NK-92 (cell line): Measurements from ENCODE around the gene MSL3.

Source experiments
- DNase-seq: peaks from one replicate; lab custom pipeline; 2025; ENCODE audit not compliant: unreplicated experiment; lab: John Stamatoyannopoulos, UW

The MSL3 gene, protein sequence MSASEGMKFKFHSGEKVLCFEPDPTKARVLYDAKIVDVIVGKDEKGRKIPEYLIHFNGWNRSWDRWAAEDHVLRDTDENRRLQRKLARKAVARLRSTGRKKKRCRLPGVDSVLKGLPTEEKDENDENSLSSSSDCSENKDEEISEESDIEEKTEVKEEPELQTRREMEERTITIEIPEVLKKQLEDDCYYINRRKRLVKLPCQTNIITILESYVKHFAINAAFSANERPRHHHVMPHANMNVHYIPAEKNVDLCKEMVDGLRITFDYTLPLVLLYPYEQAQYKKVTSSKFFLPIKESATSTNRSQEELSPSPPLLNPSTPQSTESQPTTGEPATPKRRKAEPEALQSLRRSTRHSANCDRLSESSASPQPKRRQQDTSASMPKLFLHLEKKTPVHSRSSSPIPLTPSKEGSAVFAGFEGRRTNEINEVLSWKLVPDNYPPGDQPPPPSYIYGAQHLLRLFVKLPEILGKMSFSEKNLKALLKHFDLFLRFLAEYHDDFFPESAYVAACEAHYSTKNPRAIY

DNA sequence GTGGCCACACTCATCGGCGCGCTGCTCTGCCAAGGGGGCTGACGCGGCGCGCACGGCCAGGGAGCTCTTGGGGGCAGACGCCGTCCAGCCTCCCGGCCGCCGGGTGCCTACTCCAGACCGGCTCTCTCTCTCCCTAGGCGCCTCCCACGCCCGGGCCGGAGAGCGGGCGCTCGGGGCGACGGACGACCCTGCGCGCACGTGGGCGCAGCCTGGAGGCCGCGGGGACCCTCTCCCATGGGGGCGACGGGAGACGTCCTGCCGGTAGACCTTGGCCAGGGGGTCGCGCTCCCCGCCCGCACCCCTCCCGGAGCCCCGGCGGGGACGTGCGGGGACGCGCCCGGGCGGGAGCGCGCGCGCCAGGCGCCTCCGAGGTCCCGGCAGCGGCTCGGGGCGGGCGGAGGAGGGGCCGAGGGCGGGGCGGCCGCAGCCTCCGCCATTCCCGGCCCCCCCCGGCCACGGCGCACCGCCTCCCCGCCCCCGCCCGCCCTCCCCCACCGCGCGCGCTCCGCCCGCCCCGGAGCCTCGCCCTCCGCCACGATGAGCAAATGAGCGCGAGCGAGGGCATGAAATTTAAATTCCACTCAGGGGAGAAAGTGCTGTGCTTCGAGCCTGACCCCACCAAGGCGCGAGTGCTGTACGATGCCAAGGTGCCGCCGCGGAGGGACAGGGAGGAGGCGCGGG, at the start of gene MSL3:
MSL3 (plus strand) TSS at position 519 of the 681 bp plus-strand sequence; CDS start at position 546, 27 bp downstream.
- DNase-seq = no peak

DNA sequence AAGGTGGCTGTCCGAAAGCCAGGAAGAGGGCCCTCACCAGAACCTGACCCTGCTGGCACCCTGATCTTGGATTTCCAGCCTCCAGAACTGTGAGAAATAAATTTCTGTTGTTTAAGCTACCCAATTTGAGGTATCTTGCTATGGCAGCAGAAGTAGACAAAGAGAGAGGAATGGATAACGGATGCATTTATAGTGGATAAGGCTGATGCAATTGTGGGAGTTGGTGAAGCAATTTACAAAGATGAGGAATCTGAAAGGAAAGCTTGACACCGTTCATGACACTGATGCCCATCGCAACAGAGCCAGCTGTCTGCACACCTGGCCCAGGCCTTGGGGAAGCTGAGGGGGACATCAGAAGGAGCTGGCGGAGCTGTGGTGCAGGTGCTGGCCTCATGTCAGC, 35.7 kb upstream of the MSL3 start:
- DNase-seq = no peak

- no peak for DNase-seq
Observed at GRCh38 chrX:11724122-11725017, 33.7 kb upstream of the MSL3 start.

DNA sequence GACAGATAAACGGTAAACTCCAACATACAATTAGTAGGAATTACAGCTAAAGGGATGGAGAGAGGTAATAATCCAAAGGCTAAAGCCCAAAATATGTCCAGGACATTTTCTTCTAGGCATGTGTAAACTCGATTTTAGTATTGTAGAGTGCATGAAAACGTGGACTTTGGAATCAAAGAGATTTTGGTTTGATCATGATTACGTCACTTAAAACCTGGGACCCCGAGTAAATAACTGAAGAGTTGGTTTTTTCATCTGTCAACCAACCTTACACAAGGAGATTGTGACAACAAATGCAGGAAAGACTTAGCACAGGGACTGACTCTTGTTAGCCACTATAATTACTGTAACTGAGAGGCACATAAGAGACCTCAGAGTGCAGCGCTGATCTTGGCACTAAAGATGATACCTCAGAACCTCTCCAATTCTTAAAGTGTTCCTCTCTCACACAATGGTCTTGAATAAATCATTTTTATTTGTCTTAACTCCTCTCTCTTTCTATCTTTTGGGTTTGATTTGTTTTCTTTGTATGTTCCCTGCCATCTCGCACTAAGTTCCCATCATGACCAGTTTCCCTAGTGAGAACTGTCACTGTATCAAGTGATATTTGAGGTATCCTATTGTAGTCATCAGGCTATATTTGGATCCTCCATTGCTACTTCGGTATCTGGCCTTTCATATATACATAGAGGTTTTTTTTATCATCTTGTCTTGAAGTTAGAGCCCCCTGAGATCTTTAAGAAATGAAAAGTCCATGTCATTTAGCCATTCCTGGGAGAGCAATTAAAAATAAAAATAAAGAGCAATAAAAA, 32.2 kb upstream of the MSL3 start:
- no peak for DNase-seq

GRCh38 chrX:11728556-11728955, 29.5 kb upstream of the MSL3 start:
- DNase-seq = no peak

GRCh38 chrX:11733614-11734013, 24.4 kb upstream of the MSL3 start:
- no peak for DNase-seq

- DNase-seq = no peak
Observed at GRCh38 chrX:11739776-11740175, 18.3 kb upstream of the MSL3 start.

DNA sequence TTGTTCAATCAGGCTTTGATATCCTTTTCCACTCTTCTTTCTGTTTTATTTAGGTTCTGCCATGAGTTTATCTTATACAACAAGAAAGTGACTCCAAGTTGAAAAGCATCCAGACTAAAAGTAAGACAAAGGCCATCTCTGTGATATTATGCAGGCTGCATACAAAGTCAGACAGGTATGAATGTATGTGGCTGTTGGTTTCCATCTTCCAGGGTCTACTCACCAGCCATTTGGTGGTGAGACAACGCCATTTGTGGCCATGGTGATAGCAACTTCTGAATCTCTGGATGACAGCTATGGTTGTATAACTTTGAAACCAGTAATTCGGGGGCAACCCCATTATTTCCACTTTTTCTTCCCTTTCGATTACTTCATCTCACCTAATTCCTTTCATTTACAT, 17.2 kb upstream of the MSL3 start:
- DNase-seq = no peak

DNA sequence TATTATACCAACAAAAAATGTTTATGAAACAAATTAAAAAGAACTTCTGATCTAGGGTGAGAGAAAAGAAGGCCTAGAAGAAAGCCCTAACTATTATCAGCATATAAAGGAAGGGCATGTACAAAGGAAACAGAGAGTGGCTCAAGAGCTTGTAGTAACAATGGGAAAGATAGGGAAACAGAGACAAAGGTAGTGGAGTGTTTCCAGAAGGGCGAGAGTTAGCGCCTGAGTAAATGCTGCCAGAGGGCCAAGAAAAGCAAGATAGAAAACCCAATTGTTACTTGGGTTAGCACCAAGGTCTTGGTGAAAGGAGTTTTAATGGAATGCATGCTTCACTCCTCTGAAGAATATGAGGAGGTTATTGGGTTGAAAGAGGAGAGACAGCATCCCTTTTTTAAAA, 16.5 kb upstream of the MSL3 start:
- no peak for DNase-seq

DNA sequence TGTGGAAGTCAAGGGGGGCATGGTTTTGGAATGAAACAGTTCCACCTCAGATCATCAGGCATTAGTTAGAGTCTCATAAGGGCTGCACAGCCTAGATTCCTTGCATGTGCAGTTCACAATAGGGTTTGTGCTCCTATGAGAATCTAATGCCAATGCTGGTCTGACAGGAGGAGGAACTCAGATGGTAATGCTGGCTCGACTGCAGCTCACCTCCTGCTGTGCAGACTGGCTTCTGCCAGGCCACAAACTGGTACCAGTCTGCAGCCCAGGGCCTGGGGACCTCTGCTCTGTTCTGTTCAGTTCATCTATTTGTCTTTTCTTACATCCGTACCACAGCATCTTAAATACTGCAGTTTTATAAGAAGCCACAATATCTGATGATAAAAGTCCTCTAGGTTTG, 12.2 kb upstream of the MSL3 start:
- no peak for DNase-seq

DNA sequence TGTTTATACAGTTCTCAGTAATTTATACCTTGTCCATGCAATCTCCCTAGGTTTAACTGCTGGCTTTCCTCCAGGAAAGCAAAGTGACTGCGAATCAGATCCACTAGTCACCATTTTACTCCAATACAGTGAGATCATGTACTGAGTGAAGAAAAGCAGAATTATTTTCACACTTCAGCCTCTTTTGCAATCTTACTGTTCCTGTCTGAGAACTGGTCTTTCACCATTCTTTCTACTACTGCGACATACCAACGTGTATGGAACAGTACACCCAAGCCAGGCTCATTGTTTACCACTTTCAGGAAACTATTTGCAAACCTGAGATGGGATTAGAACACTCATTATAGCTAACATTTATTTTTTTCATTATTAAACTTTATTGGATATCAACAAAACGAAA, 8.0 kb upstream of the MSL3 start:
- no peak for DNase-seq

DNA sequence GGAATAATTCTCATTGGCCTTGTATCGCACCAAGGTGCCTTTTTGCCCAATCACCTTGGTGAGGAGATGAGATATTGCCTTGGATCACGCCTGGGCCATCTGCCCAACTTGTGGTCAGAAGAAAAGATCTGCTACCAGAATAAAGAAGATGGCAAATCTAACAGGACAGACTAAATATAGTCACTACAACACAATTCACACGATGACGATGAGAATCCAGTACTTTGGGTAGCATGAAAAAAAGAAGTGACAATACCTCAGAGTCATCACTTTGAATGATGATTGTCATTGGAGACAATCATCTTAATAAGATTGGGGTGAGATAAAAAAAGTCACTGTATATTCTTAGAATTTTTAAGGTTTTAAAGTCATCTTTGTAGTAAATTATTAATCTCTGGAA, 7.3 kb upstream of the MSL3 start:
- DNase-seq = no peak

DNA sequence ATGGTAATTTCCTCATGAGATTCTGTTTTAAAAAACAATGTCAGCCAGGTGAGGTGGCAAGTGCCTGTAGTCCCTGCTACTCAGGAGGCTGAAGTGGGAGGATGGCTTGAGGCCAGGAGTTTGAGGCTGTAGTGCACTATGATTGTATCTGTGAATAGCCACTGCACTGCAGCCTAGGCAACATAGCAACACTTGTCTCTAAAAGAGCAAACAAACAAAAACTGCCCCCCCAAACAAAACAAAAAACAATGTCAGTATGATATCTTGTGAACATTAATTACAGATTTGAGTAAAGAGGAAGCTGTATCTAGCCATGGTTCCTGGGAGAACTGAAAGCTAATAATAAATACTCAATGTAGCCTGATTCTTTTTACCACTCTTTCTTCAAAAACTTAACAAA, 6.8 kb upstream of the MSL3 start:
- DNase-seq = no peak

DNA sequence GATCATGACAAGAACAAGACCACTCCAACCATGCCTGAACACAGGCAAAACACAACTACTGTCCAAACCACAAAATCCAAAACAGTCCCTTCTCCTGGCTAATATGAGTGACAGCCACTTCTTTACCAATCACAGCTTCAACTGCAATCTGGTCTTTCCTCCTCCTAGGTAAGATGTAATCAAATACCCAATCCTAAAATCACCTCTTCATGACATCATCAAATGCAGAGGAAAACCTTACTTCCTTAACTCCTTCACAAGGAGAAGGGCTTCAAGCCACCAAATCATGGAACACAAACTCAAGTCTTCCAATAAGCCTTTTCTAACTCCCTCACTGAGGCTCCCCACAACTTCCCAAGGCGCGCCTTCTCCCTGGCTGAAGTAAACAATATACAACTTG, 4.4 kb upstream of the MSL3 start:
- DNase-seq = no peak

- DNase-seq = no peak
Observed at GRCh38 chrX:11754958-11755645, 2.9 kb upstream of the MSL3 start.

GRCh38 chrX:11755724-11756123, 2.3 kb upstream of the MSL3 start:
- DNase-seq = no peak

DNA sequence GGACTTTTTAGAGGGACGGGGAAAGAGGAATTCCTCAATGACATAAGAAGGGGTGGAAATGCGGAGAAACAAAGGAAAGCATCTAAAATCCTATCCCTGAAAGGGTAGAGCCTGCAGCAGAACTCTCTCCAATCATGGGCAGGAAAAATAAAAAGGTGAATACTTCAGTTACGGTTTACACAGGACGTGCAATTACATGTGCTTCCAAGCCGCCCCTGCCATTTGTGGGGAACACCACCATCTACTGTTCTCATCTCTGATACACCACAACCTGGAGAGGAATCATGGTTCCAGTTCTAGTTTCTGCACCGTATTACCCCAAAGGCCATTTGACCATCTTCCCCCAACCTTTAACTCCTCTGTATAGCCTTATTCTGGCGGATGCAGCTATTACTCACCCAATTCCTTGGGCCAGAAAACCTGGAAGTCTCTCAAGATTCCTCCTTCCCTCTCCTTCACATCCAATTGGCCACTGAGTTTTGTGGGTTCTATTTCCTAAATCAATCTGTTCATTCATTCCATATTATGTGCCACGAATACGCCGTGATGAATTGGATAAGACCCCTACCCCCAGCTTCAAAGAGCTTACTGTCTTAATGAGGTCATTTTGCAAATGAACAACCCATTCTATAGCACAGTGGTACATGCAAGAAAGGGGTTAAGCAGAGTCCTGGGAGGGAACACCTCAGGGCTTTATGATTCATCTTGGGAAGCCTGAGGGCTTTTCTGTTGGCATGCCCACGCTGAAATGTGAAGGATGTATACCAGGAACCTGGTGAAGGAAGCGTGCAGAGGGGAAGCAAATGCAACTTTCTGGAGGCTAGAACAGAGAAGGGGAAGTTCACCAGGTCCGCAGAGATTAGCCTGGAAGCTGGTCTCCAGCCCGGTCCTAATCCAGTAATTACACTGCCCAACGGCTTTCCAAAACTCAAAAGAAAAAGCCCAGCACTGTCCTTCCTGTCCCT, 1.4 kb upstream of the MSL3 start:
- DNase-seq = no peak

GRCh38 chrX:11757397-11757718, 679 bp upstream of the MSL3 start:
- DNase-seq = no peak
